Parathyroid adenoma (tissue), 2 donors: ENCODE data around the gene ZSWIM2.

Experiments used
- H2AFZ ChIP-seq: fragments of 300-600 bp; sonication (generic); one replicate; pipeline ENCODE4 v1.7.0; 2017; ENCODE audit warnings: antibody characterized with exemption, mild to moderate bottlenecking
- H3K27ac ChIP-seq: fragments of 300-600 bp; sonication (generic); one replicate; pipeline ENCODE4 v1.7.0; 2017
- H3K27me3 ChIP-seq: fragments of 300-600 bp; sonication (generic); one replicate; pipeline ENCODE4 v1.7.0; 2017; ENCODE audit warnings: low read length; ENCODE audit not compliant: control insufficient read depth, insufficient read depth
- H3K36me3 ChIP-seq: fragments of 300-600 bp; sonication (generic); one replicate; pipeline ENCODE4 v1.7.0; 2017; ENCODE audit warnings: low read length; ENCODE audit not compliant: control insufficient read depth, insufficient read depth
- H3K4me1 ChIP-seq: fragments of 300-600 bp; sonication (generic); one replicate; pipeline ENCODE4 v1.7.0; 2017; ENCODE audit warnings: control low read depth
- H3K4me2 ChIP-seq: fragments of 300-600 bp; sonication (generic); one replicate; pipeline ENCODE4 v1.7.0; 2017; ENCODE audit warnings: low read length
- H3K4me3 ChIP-seq: fragments of 300-600 bp; sonication (generic); one replicate; pipeline ENCODE4 v1.7.0; 2017; ENCODE audit warnings: low read depth, low read length
- H3K79me2 ChIP-seq: fragments of 300-600 bp; sonication (generic); one replicate; pipeline ENCODE4 v1.7.0; 2017; ENCODE audit warnings: control low read depth
- H3K9ac ChIP-seq: fragments of 300-600 bp; sonication (generic); one replicate; pipeline ENCODE4 v1.7.0; 2017; ENCODE audit warnings: mild to moderate bottlenecking
- H3K9me3 ChIP-seq: fragments of 300-600 bp; sonication (generic); one replicate; pipeline ENCODE4 v1.7.0; 2017; ENCODE audit warnings: low read length; ENCODE audit not compliant: control insufficient read depth
- TF ChIP-seq, protein P1 (sequence below): fragments of 300-600 bp; sonication (generic); IDR thresholded peaks from one replicate; pipeline ENCODE4 v1.7.0; 2017; ENCODE audit warnings: antibody characterized with exemption, mild to moderate bottlenecking
- donor health status: primary hyperparathyroidism.

The ZSWIM2 gene

DNA sequence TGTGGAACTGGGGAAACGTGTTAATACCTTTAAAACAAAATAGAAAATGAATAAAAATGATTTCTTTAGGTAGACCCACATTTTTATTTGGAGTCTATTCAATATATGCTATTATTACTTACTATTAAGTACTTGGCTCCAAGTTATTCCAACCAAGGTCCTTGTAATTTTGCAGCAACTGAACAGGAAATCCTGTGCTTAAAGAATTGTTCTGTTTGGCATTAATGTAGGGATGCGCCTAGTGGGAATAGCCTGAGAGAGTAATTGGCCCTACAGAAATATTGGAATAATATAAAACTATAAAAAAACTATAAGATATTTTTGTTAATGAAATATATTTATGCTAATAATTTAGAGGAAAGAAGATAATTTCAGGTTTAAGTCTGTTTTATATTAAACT is 22.9 kb upstream of the ZSWIM2 start:
- Histone ChIP-seq H2AFZ (no peak overlapping the region), H3K9me3 (no peaks in the 10 kb centered on the region), H3K27ac (no peak overlapping the region), H3K4me1 (no peaks in the 10 kb centered on the region), H3K36me3 (no peaks in the 10 kb centered on the region), H3K27me3 (no peaks in the 10 kb centered on the region), H3K4me3 (no peak overlapping the region), H3K9ac (no peak overlapping the region), H3K4me2 (no peak overlapping the region), H3K79me2 (no peaks in the 10 kb centered on the region)
- TF ChIP-seq, protein P1, sequence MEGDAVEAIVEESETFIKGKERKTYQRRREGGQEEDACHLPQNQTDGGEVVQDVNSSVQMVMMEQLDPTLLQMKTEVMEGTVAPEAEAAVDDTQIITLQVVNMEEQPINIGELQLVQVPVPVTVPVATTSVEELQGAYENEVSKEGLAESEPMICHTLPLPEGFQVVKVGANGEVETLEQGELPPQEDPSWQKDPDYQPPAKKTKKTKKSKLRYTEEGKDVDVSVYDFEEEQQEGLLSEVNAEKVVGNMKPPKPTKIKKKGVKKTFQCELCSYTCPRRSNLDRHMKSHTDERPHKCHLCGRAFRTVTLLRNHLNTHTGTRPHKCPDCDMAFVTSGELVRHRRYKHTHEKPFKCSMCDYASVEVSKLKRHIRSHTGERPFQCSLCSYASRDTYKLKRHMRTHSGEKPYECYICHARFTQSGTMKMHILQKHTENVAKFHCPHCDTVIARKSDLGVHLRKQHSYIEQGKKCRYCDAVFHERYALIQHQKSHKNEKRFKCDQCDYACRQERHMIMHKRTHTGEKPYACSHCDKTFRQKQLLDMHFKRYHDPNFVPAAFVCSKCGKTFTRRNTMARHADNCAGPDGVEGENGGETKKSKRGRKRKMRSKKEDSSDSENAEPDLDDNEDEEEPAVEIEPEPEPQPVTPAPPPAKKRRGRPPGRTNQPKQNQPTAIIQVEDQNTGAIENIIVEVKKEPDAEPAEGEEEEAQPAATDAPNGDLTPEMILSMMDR = no peak

GRCh38 chr2:186868344-186868743 is 19.4 kb upstream of the ZSWIM2 start:
- Histone ChIP-seq H3K4me1 (no peaks in the 10 kb centered on the region), H2AFZ (no peak overlapping the region), H3K9ac (no peak overlapping the region), H3K4me2 (peak overlapping the region; percentile 19), H3K36me3 (no peaks in the 10 kb centered on the region), H3K79me2 (no peaks in the 10 kb centered on the region), H3K27me3 (no peaks in the 10 kb centered on the region), H3K27ac (no peak overlapping the region), H3K4me3 (no peak overlapping the region), H3K9me3 (no peaks in the 10 kb centered on the region)
- TF ChIP-seq, protein P1 = no peak

GRCh38 chr2:186862869-186863709 is 14.1 kb upstream of the ZSWIM2 start:
- Histone ChIP-seq H3K27ac (no peak overlapping the region), H2AFZ (no peak overlapping the region), H3K79me2 (no peaks in the 10 kb centered on the region), H3K36me3 (no peaks in the 10 kb centered on the region), H3K4me1 (no peaks in the 10 kb centered on the region), H3K4me3 (no peak overlapping the region), H3K9me3 (no peaks in the 10 kb centered on the region), H3K27me3 (no peaks in the 10 kb centered on the region), H3K9ac (no peak overlapping the region), H3K4me2 (no peak overlapping the region)
- TF ChIP-seq, protein P1 = peak; percentile 64

DNA sequence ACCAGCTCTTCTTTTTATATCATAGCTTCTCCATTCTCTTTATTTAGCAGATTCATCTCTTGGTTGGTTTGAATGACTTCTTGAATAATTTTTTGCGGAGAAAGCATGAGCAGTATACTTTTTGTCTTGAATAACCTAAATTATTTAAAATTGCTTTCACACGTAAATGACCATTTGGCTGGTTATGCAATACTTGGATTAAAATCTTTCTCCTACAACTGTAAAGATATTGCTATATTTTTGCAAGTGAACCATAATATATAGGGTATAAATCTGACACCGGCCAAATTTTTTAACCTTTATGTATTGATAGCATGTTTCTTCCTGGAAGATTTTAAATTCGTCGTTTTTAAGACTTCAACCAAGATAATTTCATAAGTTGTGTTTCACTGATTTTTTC is 6.2 kb upstream of the ZSWIM2 start:
- no peak overlapping the region for H3K4me3 ChIP-seq
- no peak overlapping the region for H2AFZ ChIP-seq
- TF ChIP-seq, protein P1 = no peak
- H3K4me2 ChIP-seq = no peak overlapping the region
- H3K79me2 ChIP-seq = no peaks in the 10 kb centered on the region
- H3K27me3 ChIP-seq = no peaks in the 10 kb centered on the region
- no peak overlapping the region for H3K9ac ChIP-seq
- no peaks in the 10 kb centered on the region for H3K9me3 ChIP-seq
- H3K4me1 ChIP-seq = no peaks in the 10 kb centered on the region
- no peaks in the 10 kb centered on the region for H3K36me3 ChIP-seq
- H3K27ac ChIP-seq = no peak overlapping the region

DNA sequence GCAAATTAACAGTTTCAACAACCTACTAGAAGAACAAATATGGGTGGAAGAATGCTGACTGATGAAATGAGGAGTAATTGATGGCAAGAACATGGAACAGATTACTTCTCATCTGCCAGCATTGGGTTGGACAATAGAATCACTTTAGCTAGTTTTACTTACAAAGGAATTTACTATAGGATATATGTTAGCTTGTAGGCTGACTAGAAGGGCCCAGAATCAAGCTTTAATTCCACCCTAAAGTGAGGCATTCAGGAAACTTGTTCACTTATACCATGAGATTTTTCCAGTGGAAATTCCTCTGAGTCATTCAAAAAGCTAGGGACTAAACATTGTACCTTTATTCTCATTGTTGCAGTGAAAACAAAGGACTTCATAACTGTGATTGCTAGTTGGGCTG is 5.0 kb upstream of the ZSWIM2 start:
- Histone ChIP-seq H3K4me3 (no peak overlapping the region), H3K27ac (no peak overlapping the region)

More for the DNA sequence above, 5.0 kb upstream of the ZSWIM2 start:
- TF ChIP-seq, protein P1 = no peak
- Histone ChIP-seq H3K27me3 (no peaks in the 10 kb centered on the region), H3K4me2 (no peak overlapping the region), H3K9me3 (no peaks in the 10 kb centered on the region), H2AFZ (no peak overlapping the region), H3K79me2 (no peaks in the 10 kb centered on the region), H3K9ac (no peak overlapping the region), H3K36me3 (no peaks in the 10 kb centered on the region), H3K4me1 (peaks cover 2% of the 10 kb centered on the region)
